Ascending aorta (tissue), 2 donors: ENCODE data around the gene CALU. TPM values are rescaled to one million over a fixed set of nuclear protein-coding genes. Genes with fewer than 3 reads are reported as not detected.
A peak's percentile ranks its signal among the peaks of the same experiment; 100 is the strongest.

Experiments
- DNase-seq, 2 donors: peaks; one replicate each; pipeline ENCODE4 v3.0.0-alpha.2; 2019; ENCODE audit warnings: low spot score in 2 of 2
- H3K27ac ChIP-seq, 2 donors: fragments of 200-600 bp; sonication (generic); one replicate each; pipeline ENCODE4 v1.5.1; 2016 to 2017; ENCODE audit warnings: mild to moderate bottlenecking in 1 of 2
- H3K27me3 ChIP-seq: fragments of 200-600 bp; sonication (generic); one replicate; pipeline ENCODE4 v1.5.1; 2017
- H3K36me3 ChIP-seq, 2 donors: fragments of 200-600 bp; sonication (generic); one replicate each; pipeline ENCODE4 v1.5.1; 2016
- H3K4me1 ChIP-seq, 2 donors: fragments of 200-600 bp; sonication (generic); one replicate each; pipeline ENCODE4 v1.5.1; 2016 to 2017; ENCODE audit warnings: mild to moderate bottlenecking in 1 of 2
- H3K4me3 ChIP-seq, 2 donors: fragments of 200-600 bp; sonication (generic); one replicate each; pipeline ENCODE4 v1.5.1; 2016 to 2017; ENCODE audit warnings: mild to moderate bottlenecking in 1 of 2
- H3K9me3 ChIP-seq, 2 donors: fragments of 200-600 bp; sonication (generic); one replicate each; pipeline ENCODE4 v1.5.1; 2016
- intact Hi-C: fragments of 100-400 bp; cut with DNase I; formaldehyde crosslinking; loops from one replicate; pipeline ENCODE4 v1.15.1; 2023
- total RNA-seq: library from RNA; depleted of rRNA; stranded (reverse); fragments of >200 nt; gene quantifications from one replicate; pipeline ENCODE4 v1.1.0, GENCODE V29; 2016
- TF ChIP-seq, protein P1 (sequence below), 3 experiments: fragments of 200-600 bp in 2 of 3; fragments of 450-650 bp in 1 of 3; sonication (generic) in 2 of 3; IDR thresholded peaks; one replicate each; pipeline ENCODE4 v1.5.1; 2016 to 2019; ENCODE audit warnings: antibody characterized with exemption in 3 of 3, mild to moderate bottlenecking in 1 of 3, moderate library complexity in 1 of 3

Gene CALU
- total RNA-seq, 1 donor from 2014 or later = 82.8 TPM

- TF ChIP-seq, protein P1, sequence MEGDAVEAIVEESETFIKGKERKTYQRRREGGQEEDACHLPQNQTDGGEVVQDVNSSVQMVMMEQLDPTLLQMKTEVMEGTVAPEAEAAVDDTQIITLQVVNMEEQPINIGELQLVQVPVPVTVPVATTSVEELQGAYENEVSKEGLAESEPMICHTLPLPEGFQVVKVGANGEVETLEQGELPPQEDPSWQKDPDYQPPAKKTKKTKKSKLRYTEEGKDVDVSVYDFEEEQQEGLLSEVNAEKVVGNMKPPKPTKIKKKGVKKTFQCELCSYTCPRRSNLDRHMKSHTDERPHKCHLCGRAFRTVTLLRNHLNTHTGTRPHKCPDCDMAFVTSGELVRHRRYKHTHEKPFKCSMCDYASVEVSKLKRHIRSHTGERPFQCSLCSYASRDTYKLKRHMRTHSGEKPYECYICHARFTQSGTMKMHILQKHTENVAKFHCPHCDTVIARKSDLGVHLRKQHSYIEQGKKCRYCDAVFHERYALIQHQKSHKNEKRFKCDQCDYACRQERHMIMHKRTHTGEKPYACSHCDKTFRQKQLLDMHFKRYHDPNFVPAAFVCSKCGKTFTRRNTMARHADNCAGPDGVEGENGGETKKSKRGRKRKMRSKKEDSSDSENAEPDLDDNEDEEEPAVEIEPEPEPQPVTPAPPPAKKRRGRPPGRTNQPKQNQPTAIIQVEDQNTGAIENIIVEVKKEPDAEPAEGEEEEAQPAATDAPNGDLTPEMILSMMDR (IDR thresholded peaks at IDR 0.05) = no peak
- peak overlapping the region in 1 of 2 donors; percentile 93 for H3K4me3 ChIP-seq
- no peaks in the 10 kb centered on the region for H3K9me3 ChIP-seq
- no peaks in the 10 kb centered on the region for H3K27me3 ChIP-seq
- no peak for DNase-seq
- H3K36me3 ChIP-seq = no peaks in the 10 kb centered on the region
- H3K27ac ChIP-seq = peak overlapping the region; percentile 19 to 98
- peaks cover 0 to 30% of the 10 kb centered on the region in 2 donors for H3K4me1 ChIP-seq
- intact Hi-C loops = no loop called here
Measured at GRCh38 chr7:128741491-128741890, 2.3 kb downstream of the CALU start.

DNA sequence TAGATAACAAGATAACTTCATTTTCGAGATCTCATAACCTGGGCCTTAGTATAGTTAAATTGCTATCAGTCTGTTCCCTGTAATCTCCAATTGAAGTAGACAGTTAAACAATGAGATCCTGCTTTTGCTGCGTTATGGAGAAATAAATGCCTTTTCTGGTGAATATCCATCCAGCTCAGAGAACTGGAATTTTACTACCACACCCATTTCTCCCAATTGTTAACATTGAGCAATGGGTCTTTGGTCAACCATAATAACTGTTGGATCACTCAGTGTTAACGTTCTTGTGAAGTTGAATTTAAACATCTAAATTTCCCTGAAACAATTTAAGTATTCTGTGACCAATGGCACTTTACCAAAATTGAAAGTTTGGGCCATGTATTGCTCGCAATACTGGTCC, 3.0 kb downstream of the CALU start:
- TF ChIP-seq, protein P1 (IDR thresholded peaks at IDR 0.05) = no peak
- H3K9me3 ChIP-seq = no peaks in the 10 kb centered on the region
- no peaks in the 10 kb centered on the region for H3K36me3 ChIP-seq
- H3K27me3 ChIP-seq = no peaks in the 10 kb centered on the region
- no peak for DNase-seq
- peaks cover 0 to 30% of the 10 kb centered on the region in 2 donors for H3K4me1 ChIP-seq
- peak overlapping the region in 1 of 2 donors; percentile 93 for H3K4me3 ChIP-seq
- intact Hi-C loops = no loop called here
- peak overlapping the region in 1 of 2 donors; percentile 98 for H3K27ac ChIP-seq

DNA sequence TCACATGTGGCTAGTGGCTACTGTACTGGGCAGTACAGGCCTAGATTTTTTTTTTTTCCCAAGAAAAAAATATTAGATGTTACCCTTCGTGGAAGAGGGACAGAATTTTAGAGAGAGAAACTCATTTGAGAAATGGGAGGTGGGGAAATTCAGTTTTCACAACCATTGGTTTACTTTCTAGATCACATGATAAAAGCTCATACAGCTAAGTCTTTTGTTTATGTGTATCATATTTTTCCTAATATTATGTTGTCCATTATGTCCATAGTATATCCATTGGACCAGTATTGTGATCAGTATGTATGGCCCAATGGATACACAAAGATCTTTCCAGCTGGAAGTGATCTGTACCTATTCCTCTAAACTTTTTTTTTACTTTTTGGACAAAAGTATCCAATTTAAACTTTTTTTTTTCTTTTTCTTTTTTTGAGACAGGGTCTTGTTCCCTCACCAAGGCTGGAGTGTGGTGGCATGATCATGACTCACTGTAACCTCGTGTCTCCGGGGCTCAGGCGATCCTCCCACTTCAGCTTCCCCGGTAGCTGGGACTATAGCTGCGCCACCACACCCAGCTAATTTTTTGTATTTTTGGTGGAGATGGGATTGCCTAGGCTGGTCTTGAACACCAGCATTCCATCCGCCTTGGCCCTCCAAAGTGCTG, 4.1 kb downstream of the CALU start:
- DNase-seq = no peak
- Histone ChIP-seq H3K27me3 (no peaks in the 10 kb centered on the region), H3K27ac (no peak overlapping the region), H3K9me3 (no peaks in the 10 kb centered on the region), H3K4me3 (no peak overlapping the region), H3K36me3 (peaks cover 0 to 6% of the 10 kb centered on the region in 2 donors), H3K4me1 (peaks cover 0 to 29% of the 10 kb centered on the region in 2 donors)
- TF ChIP-seq, protein P1 (IDR thresholded peaks at IDR 0.05) = no peak
- intact Hi-C loops = no loop called here

- H3K27me3 ChIP-seq = no peaks in the 10 kb centered on the region
- no peaks in the 10 kb centered on the region for H3K9me3 ChIP-seq
- no peak overlapping the region for H3K4me3 ChIP-seq
- intact Hi-C loops = no loop called here
- peaks cover 12 to 17% of the 10 kb centered on the region in 2 donors for H3K36me3 ChIP-seq
- TF ChIP-seq, protein P1 (IDR thresholded peaks at IDR 0.05) = no peak
- H3K27ac ChIP-seq = no peak overlapping the region
- DNase-seq = no peak
- H3K4me1 ChIP-seq = peaks cover 0 to 26% of the 10 kb centered on the region in 2 donors
Measured at GRCh38 chr7:128744366-128744905, 5.3 kb downstream of the CALU start.

DNA sequence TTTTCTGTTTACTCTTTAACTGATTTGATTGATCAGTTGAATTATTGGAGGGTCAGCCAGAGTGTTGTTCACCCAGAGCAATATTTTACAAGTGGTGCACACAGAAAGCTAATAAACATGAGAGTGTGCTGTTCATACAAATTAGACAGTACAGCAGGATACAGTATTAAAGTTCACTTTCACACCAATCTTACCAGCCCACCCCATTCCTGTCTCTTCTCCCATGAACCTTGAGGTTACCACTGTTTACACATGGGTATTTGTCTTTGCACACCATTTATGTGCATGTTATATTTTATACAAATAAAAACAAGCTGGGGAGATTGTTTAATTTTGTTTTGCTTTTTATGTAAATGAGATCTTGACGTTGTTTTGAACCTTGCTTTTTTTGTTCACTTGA, 6.5 kb downstream of the CALU start:
- H3K4me1 ChIP-seq = peaks cover 0 to 26% of the 10 kb centered on the region in 2 donors
- TF ChIP-seq, protein P1 (IDR thresholded peaks at IDR 0.05) = no peak
- H3K36me3 ChIP-seq = peaks cover 21% of the 10 kb centered on the region in 2 donors
- H3K27me3 ChIP-seq = no peaks in the 10 kb centered on the region
- no peak for DNase-seq
- no peaks in the 10 kb centered on the region for H3K9me3 ChIP-seq
- intact Hi-C loops = no loop called here
- H3K27ac ChIP-seq = no peak overlapping the region
- no peak overlapping the region for H3K4me3 ChIP-seq
